Cerebellar cortex (tissue), 1 donor: ENCODE results near the gene CDH23.

Source experiments
- DNase-seq: peaks from one replicate; pipeline ENCODE4 v3.0.0-alpha.2; 2015; ENCODE audit warnings: low spot score

Gene CDH23

GRCh38 chr10:71423250-71423649 lies 26.5 kb downstream of the CDH23 start:
- DNase-seq: no peak

GRCh38 chr10:71423901-71424300 lies 27.2 kb downstream of the CDH23 start:
- no peak for DNase-seq

GRCh38 chr10:71424496-71425194 lies 27.9 kb downstream of the CDH23 start:
- DNase-seq: no peak

- no peak for DNase-seq
Observed at GRCh38 chr10:71426058-71426605, 29.4 kb downstream of the CDH23 start.

GRCh38 chr10:71427246-71427645 lies 30.5 kb downstream of the CDH23 start:
- no peak for DNase-seq

- no peak for DNase-seq
Observed at GRCh38 chr10:71429304-71429703, 32.6 kb downstream of the CDH23 start.

GRCh38 chr10:71429929-71430328 lies 33.2 kb downstream of the CDH23 start:
- no peak for DNase-seq

GRCh38 chr10:71431239-71432100 lies 34.8 kb downstream of the CDH23 start:
- DNase-seq: no peak

- DNase-seq: no peak
Observed at GRCh38 chr10:71432101-71432905, 35.6 kb downstream of the CDH23 start.

- peak; percentile 62 for DNase-seq
Observed at GRCh38 chr10:71432956-71433767, 36.4 kb downstream of the CDH23 start.

- DNase-seq: no peak
Observed at GRCh38 chr10:71433768-71434744, 37.3 kb downstream of the CDH23 start.

- DNase-seq: peak; percentile 36
Observed at GRCh38 chr10:71434760-71435394, 38.2 kb downstream of the CDH23 start.

GRCh38 chr10:71435571-71436267 lies 39.0 kb downstream of the CDH23 start:
- no peak for DNase-seq

- no peak for DNase-seq
Observed at GRCh38 chr10:71436268-71437125, 39.8 kb downstream of the CDH23 start.

GRCh38 chr10:71437537-71438092 lies 40.9 kb downstream of the CDH23 start:
- peak; percentile 50 for DNase-seq

GRCh38 chr10:71438761-71439160 lies 42.0 kb downstream of the CDH23 start:
- DNase-seq: no peak

GRCh38 chr10:71439670-71440425 lies 43.1 kb downstream of the CDH23 start:
- DNase-seq: no peak
